Activated naive CD4-positive, alpha-beta T cell treated with Interleukin-2 at 50 U/mL for 16 hours (primary cell): Measurements from ENCODE around the gene SETD3.
"Not testable (repeated sequence)": the region's sequence is repeated elsewhere in the genome, so short reads cannot be mapped to it uniquely, and the experiment has no call there.

Source experiments
- DNase-seq: peaks from one replicate; pipeline ENCODE4 v3.0.0-alpha.2; 2020

Gene SETD3

DNA sequence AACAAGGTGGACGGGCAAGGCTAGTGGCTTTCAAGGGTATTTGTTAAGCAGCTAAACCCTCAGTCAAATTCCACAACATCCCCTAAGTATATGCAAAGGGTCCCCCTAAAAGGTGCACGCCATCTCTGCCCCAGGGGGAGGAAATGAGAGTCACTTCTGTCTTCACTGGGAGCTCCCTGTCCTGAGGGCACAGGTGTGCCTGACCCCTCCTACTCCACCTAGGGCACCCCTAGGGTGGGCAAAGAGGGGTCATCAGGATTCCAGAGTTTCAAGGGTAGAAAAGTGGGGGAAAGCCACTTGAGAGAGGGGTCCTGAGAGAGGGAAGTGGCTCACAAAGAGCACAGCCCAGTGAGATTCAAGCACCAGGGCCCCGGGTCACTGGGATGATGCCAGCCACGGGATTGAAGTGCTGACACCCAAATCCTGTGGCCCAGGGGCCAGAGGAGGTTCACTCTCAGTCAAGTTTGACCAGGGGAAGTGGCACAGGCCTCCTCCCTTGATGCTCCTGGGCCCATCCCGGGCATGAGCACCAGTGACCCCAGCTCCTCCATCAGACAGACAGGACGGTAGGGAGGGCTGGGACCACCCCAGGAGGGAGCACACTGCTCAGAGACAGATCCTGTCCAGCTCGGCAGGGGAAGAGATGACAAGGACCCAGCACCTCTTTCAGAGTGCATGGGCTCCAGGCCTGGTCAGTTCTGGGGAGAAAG lies 126.3 kb downstream of the SETD3 start:
- DNase-seq, result no peak

- no peak for DNase-seq
These were observed 127.9 kb downstream of the SETD3 start for GRCh38 chr14:99352688-99353280.

DNA sequence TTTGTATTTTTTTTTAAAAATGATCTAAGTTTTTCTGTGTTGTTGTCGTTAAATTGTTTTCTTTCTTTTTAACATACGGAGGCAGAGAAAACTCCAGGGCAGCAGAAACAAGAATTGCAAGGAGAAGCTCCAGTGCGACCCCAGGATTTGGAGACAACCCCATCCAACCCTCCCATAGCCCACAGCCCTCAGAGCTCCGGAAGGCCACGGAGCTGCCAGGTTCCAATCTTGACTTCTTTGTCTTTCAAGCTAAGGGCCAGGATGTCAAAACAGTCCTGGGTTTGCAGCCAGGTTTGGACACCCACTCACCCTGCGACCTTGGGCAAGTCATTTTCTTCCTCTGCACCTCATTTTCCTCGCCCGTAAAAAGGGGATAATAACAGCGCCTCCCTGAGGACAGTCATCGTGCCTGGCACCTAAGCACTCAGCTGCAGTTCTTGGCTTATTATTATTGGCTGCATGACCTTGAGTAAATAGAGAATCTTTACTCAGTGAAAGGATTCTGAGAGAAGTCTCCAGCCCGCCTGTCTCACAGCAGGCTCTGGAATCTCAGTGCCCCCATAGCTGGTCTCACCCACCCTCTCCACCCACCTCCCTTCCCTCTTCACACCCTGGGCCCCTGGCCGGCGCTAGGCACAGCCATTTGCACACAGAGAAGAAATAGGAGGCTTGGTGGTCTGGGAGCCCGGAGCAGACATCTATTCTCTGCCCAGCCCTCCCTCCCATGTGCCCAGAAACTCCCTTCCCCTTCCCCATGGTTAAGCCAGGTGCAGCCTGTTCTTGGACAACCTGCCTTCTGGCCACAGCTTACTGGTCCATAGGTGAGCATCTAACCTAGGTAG lies 129.3 kb downstream of the SETD3 start:
- DNase-seq, result no peak

DNA sequence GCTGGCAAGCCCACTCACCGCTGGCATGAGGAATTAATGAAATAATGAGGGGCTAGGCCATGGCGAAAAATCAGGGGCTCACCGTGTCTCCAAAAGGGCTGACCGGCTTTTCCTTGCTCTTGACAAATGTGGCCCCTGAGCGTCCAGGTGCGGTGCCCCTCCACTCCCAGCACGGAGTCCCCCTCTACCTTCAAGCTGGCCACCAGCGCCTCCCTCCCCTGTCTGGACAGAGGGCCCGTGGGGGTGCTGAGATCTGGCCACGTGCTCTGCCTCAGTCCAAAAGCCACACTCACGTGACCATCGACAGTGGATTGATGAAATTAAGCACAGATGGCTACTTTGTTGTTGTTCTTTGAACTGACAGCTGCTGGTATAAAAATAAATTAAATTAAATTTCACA lies 129.9 kb downstream of the SETD3 start:
- DNase-seq, result no peak

DNA sequence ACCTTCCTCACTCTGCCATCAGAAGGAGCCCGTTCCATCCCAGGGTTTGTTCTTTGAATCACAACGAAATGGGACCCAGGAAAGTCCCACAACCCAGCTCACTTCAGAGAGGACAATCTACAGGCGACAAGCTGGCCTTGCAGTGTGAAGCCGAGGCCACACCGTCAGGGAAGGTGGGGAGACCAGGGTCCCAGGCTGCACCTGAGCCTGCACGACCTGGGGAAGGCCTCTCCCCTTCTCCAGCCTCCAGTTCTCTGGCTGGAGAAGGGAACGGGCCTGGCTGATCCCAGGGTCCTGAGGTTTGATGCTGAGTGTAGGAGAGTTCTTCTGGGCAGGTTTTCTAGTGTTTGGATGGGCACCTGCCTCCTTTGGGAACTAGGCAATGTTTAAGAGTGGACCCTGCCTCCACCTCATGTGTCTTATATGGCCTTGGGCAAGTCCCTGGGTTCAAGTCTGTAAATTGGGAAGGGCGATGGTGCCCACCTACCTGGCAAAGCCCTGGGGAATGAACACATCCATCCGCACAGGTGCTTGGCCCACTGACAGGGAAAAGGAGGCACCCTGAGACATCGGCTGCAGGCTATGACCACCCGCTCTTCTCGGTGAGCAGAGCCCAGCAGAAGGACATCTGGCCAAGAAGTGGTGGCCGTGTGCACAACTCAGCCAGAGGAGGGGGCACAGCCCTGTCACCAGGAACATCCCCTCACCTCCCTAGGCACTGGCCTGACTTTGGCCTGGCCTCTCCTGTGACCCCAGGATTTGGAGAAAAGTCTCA lies 130.8 kb downstream of the SETD3 start:
- no peak for DNase-seq

DNA sequence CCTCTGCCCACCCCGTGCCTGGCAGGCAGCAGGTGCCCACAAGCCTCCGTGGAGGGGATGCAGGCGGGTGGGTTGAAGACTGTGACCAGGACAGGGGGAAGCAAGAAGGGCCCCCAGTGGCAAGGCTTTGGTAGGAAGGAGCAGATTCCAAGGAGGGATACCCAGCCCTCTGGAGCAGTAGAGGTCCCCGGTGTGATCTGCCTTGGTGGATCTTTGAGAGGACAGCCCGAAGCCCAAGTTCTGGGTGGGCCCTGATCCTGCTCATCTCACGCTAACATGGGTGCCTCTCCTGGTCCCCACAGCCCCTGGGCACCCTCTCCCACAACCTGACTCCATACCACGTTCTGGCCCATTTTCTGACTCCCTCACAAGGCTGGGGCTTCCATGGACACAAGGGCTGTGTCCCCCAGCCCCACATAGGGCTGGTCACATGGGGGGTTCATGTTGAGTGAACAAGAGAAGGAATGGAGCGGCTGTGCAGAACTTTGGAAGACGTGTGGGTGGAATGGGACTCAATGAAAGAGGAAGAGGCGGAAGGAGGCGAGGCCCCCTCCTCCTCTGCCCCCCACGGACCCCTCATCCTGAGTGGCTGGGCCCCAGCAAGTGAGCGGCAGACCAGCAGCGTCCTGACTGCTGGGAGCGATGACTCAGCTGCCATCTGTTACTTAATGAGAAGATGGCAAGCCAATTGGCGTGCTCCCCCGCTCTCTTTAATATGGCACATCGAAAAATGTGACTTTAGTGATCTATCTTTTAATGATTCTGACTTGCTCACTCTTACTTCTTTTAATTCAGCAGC lies 131.6 kb downstream of the SETD3 start:
- no peak for DNase-seq

- DNase-seq, result not testable (repeated sequence)
These were observed 132.4 kb downstream of the SETD3 start for GRCh38 chr14:99348231-99348630.
